Upper lobe of left lung (tissue), 6 donors: ENCODE results near the gene USP16. TPM values are rescaled to one million over a fixed set of nuclear protein-coding genes. Genes with fewer than 3 reads are reported as not detected.

Source experiments
- ATAC-seq, 2 donors: fragments of 200-7000 bp; cut with Tn5 transposase; one replicate each; pipeline ENCODE4 v1.9.1; 2022; ENCODE audit warnings: mild to moderate bottlenecking in 2 of 2, moderate library complexity in 2 of 2; ENCODE audit not compliant: low FRiP score in 2 of 2
- DNase-seq, 2 donors: peaks; one replicate each; pipeline ENCODE4 v3.0.0-alpha.2; 2019 to 2020
- H3K27ac ChIP-seq, 4 donors: fragments of 200-600 bp; sonication (generic); one replicate each; pipeline ENCODE4 v1.5.1; 2016 to 2019
- H3K27me3 ChIP-seq, 4 donors: fragments of 200-600 bp; sonication (generic); one replicate each; pipeline ENCODE4 v1.5.1; 2017 to 2019
- H3K36me3 ChIP-seq, 4 donors: fragments of 200-600 bp; sonication (generic); one replicate each; pipeline ENCODE4 v1.5.1; 2016 to 2019
- H3K4me1 ChIP-seq, 4 donors: fragments of 200-600 bp; sonication (generic); one replicate each; pipeline ENCODE4 v1.5.1; 2018 to 2019
- H3K4me3 ChIP-seq, 4 donors: fragments of 200-600 bp; sonication (generic); one replicate each; pipeline ENCODE4 v1.5.1; 2017 to 2019; ENCODE audit warnings: mild to moderate bottlenecking in 2 of 4, moderate library complexity in 1 of 4
- H3K9me3 ChIP-seq, 4 donors: fragments of 200-600 bp; sonication (generic); one replicate each; pipeline ENCODE4 v1.5.1; 2018 to 2019
- CTCF ChIP-seq, 6 experiments: fragments of 450-650 bp in 4 of 6; fragments of 200-600 bp in 2 of 6; sonication (generic) in 2 of 6; IDR thresholded peaks; one replicate each; pipeline ENCODE4 v1.5.1; 2016 to 2019; ENCODE audit warnings: antibody characterized with exemption in 6 of 6
- EP300 ChIP-seq, 4 donors: sonication (generic); formaldehyde crosslinking; IDR thresholded peaks; one replicate each; pipeline ENCODE4 v1.5.1; 2017; ENCODE audit warnings: antibody characterized with exemption in 4 of 4, control low read depth in 2 of 4
- POLR2A ChIP-seq, 4 donors: fragments of 450-650 bp; IDR thresholded peaks; one replicate each; pipeline ENCODE4 v1.5.1; 2016 to 2017; ENCODE audit warnings: antibody characterized with exemption in 4 of 4, mild to moderate bottlenecking in 2 of 4
- POLR2AphosphoS5 ChIP-seq, 2 donors: sonication (generic); formaldehyde crosslinking; IDR thresholded peaks; one replicate each; pipeline ENCODE4 v1.5.1; 2017; ENCODE audit warnings: antibody characterized with exemption in 2 of 2
- WGBS, 2 donors: methylation state at CpG; one replicate each; pipeline ENCODE4 v1.1.5; 2017 to 2018; 5-methylcytosine and 5-hydroxymethylcytosine counted together
- total RNA-seq, 6 donors: library from RNA; depleted of rRNA in 4 of 6; stranded (reverse); fragments of >200 nt in 4 of 6; gene quantifications; one replicate each; pipeline versions ENCODE4 v1.1.0 to v1.2.1, GENCODE V29; 2016 to 2021
- donor health status: DM: no; HTN: no; CAD: no; lungs with moderate emphysema.
- donor health status: DM: no; HTN: yes; CAD: no; lungs with severe emphysema.

Gene USP16
- total RNA-seq, 6 donors from 2014 or later: 23.0 to 50.0 (median 29.3) TPM

- ATAC-seq (no peak), DNase-seq (no peak)
- no peaks in the 10 kb centered on the region for H3K27me3 ChIP-seq
- no peak overlapping the region for H3K4me3 ChIP-seq
- peaks cover 0 to 58% (median 29%) of the 10 kb centered on the region in 4 donors for H3K36me3 ChIP-seq
- WGBS, 2 donors: 48 to 82% methylated on average over 1 of the region's 1 CpG
- peaks cover 8 to 24% (median 16%) of the 10 kb centered on the region in 4 donors for H3K4me1 ChIP-seq
- TF ChIP-seq EP300 (IDR thresholded peaks at IDR 0.05) (no peak), POLR2A (IDR thresholded peaks at IDR 0.05) (no peak), POLR2AphosphoS5 (IDR thresholded peaks at IDR 0.05) (no peak), CTCF (IDR thresholded peaks at IDR 0.05) (no peak)
- no peaks in the 10 kb centered on the region for H3K9me3 ChIP-seq
- no peak overlapping the region for H3K27ac ChIP-seq
Measured at GRCh38 chr21:29029524-29029923, 5.1 kb downstream of the USP16 start.

DNA sequence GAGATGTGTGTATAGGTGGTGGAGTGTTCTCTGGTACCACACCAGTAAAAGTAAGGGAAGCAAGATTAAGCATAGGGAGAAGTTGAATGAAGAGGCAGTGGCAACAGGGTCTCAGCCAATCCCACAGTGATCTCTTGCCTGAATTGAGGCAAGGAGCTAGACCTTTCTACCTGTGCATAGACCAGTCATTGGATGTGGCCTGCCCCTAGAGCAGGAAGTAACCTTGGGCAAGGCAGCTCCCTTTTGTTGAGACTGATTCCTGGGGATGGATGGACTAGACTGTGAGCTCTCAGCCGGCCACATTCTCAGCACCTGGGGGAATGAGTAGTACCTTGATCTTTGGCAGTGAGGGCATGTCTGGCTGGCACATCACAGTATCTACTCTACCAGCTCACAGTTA, 6.4 kb downstream of the USP16 start:
- H3K4me1 ChIP-seq: peaks cover 3 to 15% (median 9%) of the 10 kb centered on the region in 4 donors
- DNase-seq: no peak
- H3K27me3 ChIP-seq: no peaks in the 10 kb centered on the region
- no peaks in the 10 kb centered on the region for H3K9me3 ChIP-seq
- no peak for ATAC-seq
- peaks cover 0 to 71% (median 37%) of the 10 kb centered on the region in 4 donors for H3K36me3 ChIP-seq
- TF ChIP-seq POLR2A (IDR thresholded peaks at IDR 0.05) (no peak), CTCF (IDR thresholded peaks at IDR 0.05) (no peak), POLR2AphosphoS5 (IDR thresholded peaks at IDR 0.05) (no peak), EP300 (IDR thresholded peaks at IDR 0.05) (no peak)
- H3K4me3 ChIP-seq: no peak overlapping the region
- 86 to 100% methylated on average over 1 of the region's 1 CpG for WGBS, 2 donors
- no peak overlapping the region for H3K27ac ChIP-seq

- 70 to 78% methylated on average over 4 of the region's 4 CpGs for WGBS, 2 donors
- Histone ChIP-seq H3K36me3 (peaks cover 12 to 92% (median 50%) of the 10 kb centered on the region in 4 donors), H3K27ac (no peak overlapping the region), H3K27me3 (no peaks in the 10 kb centered on the region), H3K4me3 (no peak overlapping the region), H3K4me1 (no peaks in the 10 kb centered on the region), H3K9me3 (no peaks in the 10 kb centered on the region)
- no peak for TF ChIP-seq POLR2AphosphoS5 (IDR thresholded peaks at IDR 0.05)
- TF ChIP-seq CTCF (IDR thresholded peaks at IDR 0.05): no peak
- no peak for TF ChIP-seq EP300 (IDR thresholded peaks at IDR 0.05)
- no peak for TF ChIP-seq POLR2A (IDR thresholded peaks at IDR 0.05)
- DNase-seq (no peak), ATAC-seq (no peak)
Measured at GRCh38 chr21:29033301-29033700, 8.8 kb downstream of the USP16 start.

DNA sequence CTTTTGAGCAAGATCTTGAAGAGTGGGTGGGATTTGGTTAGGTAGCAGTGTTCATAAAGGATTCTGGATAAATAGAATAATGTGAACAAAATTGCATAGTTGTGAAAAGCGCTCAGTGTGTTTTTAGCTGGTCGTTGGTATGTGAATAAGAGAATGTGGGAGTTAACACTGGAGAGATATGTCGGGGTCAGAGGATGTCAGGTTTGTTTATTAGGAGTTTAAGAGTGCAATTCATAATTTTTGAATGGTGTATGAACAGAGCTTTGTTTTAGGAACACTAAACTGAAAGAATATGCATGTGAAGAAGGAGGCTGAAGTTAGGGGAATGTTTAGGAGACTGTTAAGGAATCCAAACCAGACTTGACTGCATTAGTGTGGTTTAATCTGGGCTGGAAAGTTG, 9.4 kb downstream of the USP16 start:
- H3K4me3 ChIP-seq: no peak overlapping the region
- H3K4me1 ChIP-seq: no peaks in the 10 kb centered on the region
- TF ChIP-seq EP300 (IDR thresholded peaks at IDR 0.05) (no peak), POLR2AphosphoS5 (IDR thresholded peaks at IDR 0.05) (no peak), POLR2A (IDR thresholded peaks at IDR 0.05) (no peak), CTCF (IDR thresholded peaks at IDR 0.05) (no peak)
- WGBS, 2 donors: 85 to 90% methylated on average over 3 of the region's 3 CpGs
- ATAC-seq (no peak), DNase-seq (no peak)
- no peaks in the 10 kb centered on the region for H3K9me3 ChIP-seq
- no peaks in the 10 kb centered on the region for H3K27me3 ChIP-seq
- H3K27ac ChIP-seq: no peak overlapping the region
- peaks cover 12 to 93% (median 51%) of the 10 kb centered on the region in 4 donors for H3K36me3 ChIP-seq

DNA sequence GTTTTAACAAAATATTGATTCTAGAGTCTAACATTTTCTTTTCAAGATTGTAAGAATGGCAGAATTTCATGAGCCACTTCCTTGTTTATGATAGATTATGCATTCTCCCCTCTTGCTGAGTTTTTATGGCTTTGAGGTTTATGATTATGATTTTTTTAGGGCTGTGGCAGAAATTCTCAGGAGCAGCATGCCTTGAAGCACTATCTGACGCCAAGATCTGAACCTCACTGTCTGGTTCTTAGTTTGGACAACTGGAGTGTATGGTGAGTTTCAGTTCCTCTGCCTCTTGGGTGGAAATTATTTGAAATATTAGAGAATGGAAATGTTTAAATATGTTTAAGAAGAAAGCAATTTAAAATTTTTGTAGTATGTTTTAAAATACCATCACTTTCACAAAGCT, 10.2 kb downstream of the USP16 start:
- no peak overlapping the region for H3K27ac ChIP-seq
- peaks cover 12 to 97% (median 56%) of the 10 kb centered on the region in 4 donors for H3K36me3 ChIP-seq

More for the DNA sequence above, 10.2 kb downstream of the USP16 start:
- no peak for DNase-seq
- 78 to 96% methylated on average over 1 of the region's 1 CpG for WGBS, 2 donors
- no peak for ATAC-seq
- no peaks in the 10 kb centered on the region for H3K4me1 ChIP-seq
- no peaks in the 10 kb centered on the region for H3K27me3 ChIP-seq
- TF ChIP-seq POLR2AphosphoS5 (IDR thresholded peaks at IDR 0.05): no peak
- no peak for TF ChIP-seq EP300 (IDR thresholded peaks at IDR 0.05)
- no peak for TF ChIP-seq POLR2A (IDR thresholded peaks at IDR 0.05)
- no peaks in the 10 kb centered on the region for H3K9me3 ChIP-seq
- H3K4me3 ChIP-seq: no peak overlapping the region
